ENCODE results near the gene PLPP4.

PLPP4 gene

DNA sequence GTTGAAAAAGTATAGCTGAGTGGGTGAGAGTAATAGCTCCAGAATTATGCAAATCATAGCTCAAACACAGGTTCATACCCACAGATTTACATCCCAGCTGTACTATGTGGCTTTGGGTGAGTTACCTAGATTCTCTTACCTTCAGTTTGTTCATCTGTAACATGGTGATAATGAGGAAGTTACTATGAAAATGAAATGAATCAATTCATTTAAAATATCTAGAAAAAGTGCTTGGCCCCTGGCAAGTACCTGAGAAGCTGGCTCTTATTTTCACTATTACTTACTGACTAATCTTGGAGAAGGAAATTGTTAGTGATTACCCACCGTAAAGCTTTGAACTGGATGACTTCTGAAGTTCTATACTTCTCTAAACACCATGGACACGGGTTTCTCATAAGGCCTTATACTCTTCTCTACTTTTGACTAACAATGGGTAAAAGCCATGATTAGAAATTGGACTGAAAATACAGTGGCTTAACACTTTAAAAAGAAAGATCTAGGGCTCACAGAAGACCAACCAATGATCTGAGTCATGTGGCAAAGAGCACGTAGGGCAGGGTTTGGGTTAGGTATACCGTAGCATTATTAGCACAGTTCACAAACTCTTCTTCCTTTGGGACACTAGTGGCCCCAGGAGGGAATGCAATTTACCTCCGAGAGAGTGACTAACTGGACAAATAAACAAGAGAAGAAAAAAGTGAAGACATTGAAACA is 149.2 kb downstream of the PLPP4 start:
- Histone ChIP-seq H3K4me1 (ENCODE audit: low read depth, poor library complexity, severe bottlenecking) (peaks cover 22% of the 10 kb centered on the region), H3K27me3 (ENCODE audit: insufficient read depth, low read depth) (no peaks in the 10 kb centered on the region), H3K4me2 (no peak overlapping the region), H3K79me2 (ENCODE audit: insufficient read depth, low read depth) (no peaks in the 10 kb centered on the region), H4K20me1 (ENCODE audit: insufficient read depth) (no peaks in the 10 kb centered on the region), H3K4me3 (IDR thresholded peaks at IDR 0.05; ENCODE audit: insufficient read depth, low read depth, low read length) (no peak overlapping the region), H2AFZ (ENCODE audit: low read depth) (no peak overlapping the region), H3K36me3 (ENCODE audit: insufficient read depth) (no peaks in the 10 kb centered on the region), H3K27ac (no peak overlapping the region), H3K9ac (no peak overlapping the region)
- TF ChIP-seq CTCF (conservative IDR thresholded peaks at IDR 0.05; ENCODE audit: low read depth, low read length) = no peak

DNA sequence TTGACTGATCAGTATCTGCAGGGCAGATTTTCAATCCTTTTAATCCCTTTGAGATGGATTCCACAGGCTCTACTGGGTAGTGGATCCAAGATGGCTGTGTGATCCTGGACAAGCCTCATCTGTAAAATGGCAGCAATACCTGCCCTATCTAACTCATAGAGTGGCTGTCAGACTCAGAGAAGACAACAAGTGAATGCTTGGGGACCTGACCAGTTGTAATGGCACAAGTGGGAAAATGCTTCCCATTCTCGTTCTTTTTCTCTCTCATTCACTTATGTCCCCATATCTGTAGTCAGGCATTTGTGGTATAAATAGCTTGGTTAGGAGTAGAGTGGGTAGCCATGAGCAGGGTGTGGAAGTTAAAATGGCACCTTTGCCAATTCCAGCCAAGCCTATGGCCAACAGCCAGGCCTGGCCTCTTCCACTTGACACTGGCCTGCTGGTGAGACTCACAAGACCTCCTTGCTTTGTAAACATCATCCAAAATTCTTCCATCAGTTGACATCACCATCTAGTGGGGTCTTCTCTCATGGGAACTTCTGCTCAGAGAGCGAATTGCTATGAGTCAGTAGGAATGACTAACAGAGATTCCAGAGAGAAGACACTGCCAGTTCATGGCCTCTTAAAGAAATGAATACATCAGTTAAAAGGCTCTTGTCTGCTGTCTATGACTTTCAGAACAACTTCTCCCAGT is 150.1 kb downstream of the PLPP4 start:
- H2AFZ ChIP-seq (ENCODE audit: low read depth) = peak overlapping the region; percentile 5; the same call in 1 of the 2 replicates
- no peaks in the 10 kb centered on the region for H4K20me1 ChIP-seq (ENCODE audit: insufficient read depth)
- H3K36me3 ChIP-seq (ENCODE audit: insufficient read depth) = no peaks in the 10 kb centered on the region
- H3K4me1 ChIP-seq (ENCODE audit: low read depth, poor library complexity, severe bottlenecking) = peaks cover 22% of the 10 kb centered on the region
- no peak for TF ChIP-seq CTCF (conservative IDR thresholded peaks at IDR 0.05; ENCODE audit: low read depth, low read length)
- peak overlapping the region; percentile 53; the same call in 1 of the 2 replicates for H3K27ac ChIP-seq
- no peak overlapping the region for H3K4me3 ChIP-seq (IDR thresholded peaks at IDR 0.05; ENCODE audit: insufficient read depth, low read depth, low read length)
- no peaks in the 10 kb centered on the region for H3K79me2 ChIP-seq (ENCODE audit: insufficient read depth, low read depth)
- H3K27me3 ChIP-seq (ENCODE audit: insufficient read depth, low read depth) = no peaks in the 10 kb centered on the region
- H3K9ac ChIP-seq = no peak overlapping the region
- H3K4me2 ChIP-seq = peak overlapping the region; percentile 47; the same call in 1 of the 2 replicates

DNA sequence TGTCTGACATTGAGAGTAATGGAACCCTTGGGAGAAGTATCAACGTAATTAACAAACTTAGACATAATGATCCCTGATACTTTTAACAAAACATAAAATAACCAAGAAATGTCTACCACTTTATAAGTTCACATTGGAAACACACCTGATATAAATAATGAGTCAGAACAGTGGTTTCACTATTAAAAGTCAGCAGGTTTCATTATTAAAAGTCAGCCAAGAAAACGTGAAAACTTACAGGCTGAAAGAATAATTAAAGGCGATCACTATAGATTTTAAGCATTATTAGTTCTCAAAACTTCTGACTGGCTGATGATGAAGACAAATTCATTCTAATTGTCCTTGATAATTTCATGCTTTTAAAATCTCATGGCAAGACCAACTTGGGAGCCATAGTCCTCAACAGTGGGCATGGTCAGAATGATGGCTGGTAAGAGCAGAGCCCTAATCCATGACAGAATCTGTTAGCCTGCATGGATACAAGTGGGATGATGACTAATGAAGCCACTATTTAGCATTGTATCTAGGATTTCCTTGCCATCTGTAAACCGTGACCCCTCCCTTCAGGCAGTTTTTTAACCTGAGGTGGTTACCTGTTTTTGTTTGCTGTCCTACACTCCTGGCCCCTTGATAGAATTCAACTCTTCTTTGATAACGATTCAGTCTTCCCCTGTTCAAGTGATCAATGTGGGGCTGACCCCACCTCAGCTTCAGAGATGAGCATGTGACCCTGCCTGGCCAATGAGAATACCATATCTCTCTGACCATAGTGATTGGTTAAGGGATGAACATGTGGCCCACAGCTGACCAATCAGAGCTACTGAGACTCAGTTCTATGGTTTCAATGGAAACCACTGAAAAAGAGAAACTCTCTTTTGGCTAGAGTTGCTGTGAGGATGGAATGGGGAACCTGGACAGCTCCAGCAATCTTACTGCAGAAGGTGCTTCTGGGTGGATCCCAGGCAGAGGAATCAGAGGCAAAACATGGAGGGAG is 151.0 kb downstream of the PLPP4 start:
- no peaks in the 10 kb centered on the region for H3K36me3 ChIP-seq (ENCODE audit: insufficient read depth)
- H3K4me3 ChIP-seq (IDR thresholded peaks at IDR 0.05; ENCODE audit: insufficient read depth, low read depth, low read length) = no peak overlapping the region
- H3K4me2 ChIP-seq = peak overlapping the region; percentile 47; the same call in 1 of the 2 replicates
- H3K27me3 ChIP-seq (ENCODE audit: insufficient read depth, low read depth) = no peaks in the 10 kb centered on the region
- H3K4me1 ChIP-seq (ENCODE audit: low read depth, poor library complexity, severe bottlenecking) = peaks cover 22% of the 10 kb centered on the region
- TF ChIP-seq CTCF (conservative IDR thresholded peaks at IDR 0.05; ENCODE audit: low read depth, low read length) = no peak
- H3K9ac ChIP-seq = no peak overlapping the region
- peak overlapping the region; percentile 53; the same call in 1 of the 2 replicates for H3K27ac ChIP-seq
- peak overlapping the region; percentile 5; the same call in 1 of the 2 replicates for H2AFZ ChIP-seq (ENCODE audit: low read depth)
- H4K20me1 ChIP-seq (ENCODE audit: insufficient read depth) = no peaks in the 10 kb centered on the region
- no peaks in the 10 kb centered on the region for H3K79me2 ChIP-seq (ENCODE audit: insufficient read depth, low read depth)

DNA sequence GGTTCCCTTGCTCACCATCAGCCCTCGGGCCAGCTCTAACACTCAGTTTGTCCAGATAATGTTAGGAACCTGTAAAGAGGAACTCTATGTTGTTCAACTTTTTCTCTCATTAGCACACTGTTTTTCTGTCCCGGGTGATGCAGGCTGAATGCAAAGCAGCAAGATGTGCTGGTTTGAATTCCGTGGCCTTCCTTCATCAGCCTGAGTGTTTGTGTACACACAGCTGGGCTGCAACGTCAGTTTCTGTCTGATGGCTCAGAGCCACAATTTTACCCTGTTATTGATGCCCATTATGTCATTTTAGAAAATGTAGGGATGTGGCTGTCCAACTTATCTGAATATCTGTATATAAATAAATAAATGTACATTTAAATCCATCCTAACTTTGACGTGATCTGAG is 152.0 kb downstream of the PLPP4 start:
- no peak overlapping the region for H3K4me3 ChIP-seq (IDR thresholded peaks at IDR 0.05; ENCODE audit: insufficient read depth, low read depth, low read length)
- no peaks in the 10 kb centered on the region for H3K27me3 ChIP-seq (ENCODE audit: insufficient read depth, low read depth)
- no peak overlapping the region for H3K4me2 ChIP-seq
- no peak overlapping the region for H3K27ac ChIP-seq
- H3K4me1 ChIP-seq (ENCODE audit: low read depth, poor library complexity, severe bottlenecking) = peaks cover 22% of the 10 kb centered on the region
- no peaks in the 10 kb centered on the region for H3K79me2 ChIP-seq (ENCODE audit: insufficient read depth, low read depth)
- H2AFZ ChIP-seq (ENCODE audit: low read depth) = no peak overlapping the region
- TF ChIP-seq CTCF (conservative IDR thresholded peaks at IDR 0.05; ENCODE audit: low read depth, low read length) = no peak
- no peaks in the 10 kb centered on the region for H4K20me1 ChIP-seq (ENCODE audit: insufficient read depth)
- no peak overlapping the region for H3K9ac ChIP-seq
- no peaks in the 10 kb centered on the region for H3K36me3 ChIP-seq (ENCODE audit: insufficient read depth)
